Panc1 (cell line): Measurements from ENCODE around the gene GALNT18.

ENCODE experiments used
- POLR2AphosphoS5 ChIP-seq: IDR thresholded peaks from 2 replicates; pipeline ENCODE4 v1.6.1; 2012; ENCODE audit warnings: mild to moderate bottlenecking, low read depth, low read length, moderate library complexity
- SIN3A ChIP-seq: IDR thresholded peaks from 2 replicates; pipeline ENCODE4 v1.6.1; 2012; ENCODE audit warnings: low read depth, mild to moderate bottlenecking, low read length, moderate library complexity, borderline replicate concordance; ENCODE audit not compliant: insufficient read depth
- TF ChIP-seq, protein P1 (sequence below): fragments of 450-650 bp; IDR thresholded peaks from 2 replicates; pipeline ENCODE4 v1.5.1; 2017; ENCODE audit warnings: mild to moderate bottlenecking

DNA sequence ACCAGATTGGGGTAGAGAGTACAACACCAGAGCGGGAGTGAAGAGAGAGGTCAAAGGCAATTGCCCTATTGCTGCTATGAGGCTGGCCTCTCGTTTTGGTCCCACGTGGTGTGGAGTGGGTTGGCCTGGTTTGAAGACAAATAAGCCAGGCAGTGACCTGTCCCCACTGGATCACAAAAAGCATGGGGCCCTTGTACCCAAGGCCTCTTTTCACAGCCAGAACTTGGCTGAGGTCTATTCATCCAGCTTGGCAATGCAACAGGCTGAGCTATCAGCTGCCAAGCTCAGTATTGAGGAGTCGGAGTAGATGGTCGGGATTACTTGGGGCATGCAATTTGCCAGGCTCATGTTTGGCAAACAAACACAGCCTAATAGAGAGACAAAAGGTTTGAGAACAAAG lies 19.2 kb upstream of the GALNT18 start:
- TF ChIP-seq, protein P1, sequence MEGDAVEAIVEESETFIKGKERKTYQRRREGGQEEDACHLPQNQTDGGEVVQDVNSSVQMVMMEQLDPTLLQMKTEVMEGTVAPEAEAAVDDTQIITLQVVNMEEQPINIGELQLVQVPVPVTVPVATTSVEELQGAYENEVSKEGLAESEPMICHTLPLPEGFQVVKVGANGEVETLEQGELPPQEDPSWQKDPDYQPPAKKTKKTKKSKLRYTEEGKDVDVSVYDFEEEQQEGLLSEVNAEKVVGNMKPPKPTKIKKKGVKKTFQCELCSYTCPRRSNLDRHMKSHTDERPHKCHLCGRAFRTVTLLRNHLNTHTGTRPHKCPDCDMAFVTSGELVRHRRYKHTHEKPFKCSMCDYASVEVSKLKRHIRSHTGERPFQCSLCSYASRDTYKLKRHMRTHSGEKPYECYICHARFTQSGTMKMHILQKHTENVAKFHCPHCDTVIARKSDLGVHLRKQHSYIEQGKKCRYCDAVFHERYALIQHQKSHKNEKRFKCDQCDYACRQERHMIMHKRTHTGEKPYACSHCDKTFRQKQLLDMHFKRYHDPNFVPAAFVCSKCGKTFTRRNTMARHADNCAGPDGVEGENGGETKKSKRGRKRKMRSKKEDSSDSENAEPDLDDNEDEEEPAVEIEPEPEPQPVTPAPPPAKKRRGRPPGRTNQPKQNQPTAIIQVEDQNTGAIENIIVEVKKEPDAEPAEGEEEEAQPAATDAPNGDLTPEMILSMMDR = no peak
- TF ChIP-seq SIN3A (no peak), POLR2AphosphoS5 (no peak)
